ENCODE results near the gene LIN7B. TPM values are rescaled to one million over a fixed set of nuclear protein-coding genes. Genes with fewer than 3 reads are reported as not detected.

LIN7B gene
- total RNA-seq, 1 donor = 2.5 TPM

DNA sequence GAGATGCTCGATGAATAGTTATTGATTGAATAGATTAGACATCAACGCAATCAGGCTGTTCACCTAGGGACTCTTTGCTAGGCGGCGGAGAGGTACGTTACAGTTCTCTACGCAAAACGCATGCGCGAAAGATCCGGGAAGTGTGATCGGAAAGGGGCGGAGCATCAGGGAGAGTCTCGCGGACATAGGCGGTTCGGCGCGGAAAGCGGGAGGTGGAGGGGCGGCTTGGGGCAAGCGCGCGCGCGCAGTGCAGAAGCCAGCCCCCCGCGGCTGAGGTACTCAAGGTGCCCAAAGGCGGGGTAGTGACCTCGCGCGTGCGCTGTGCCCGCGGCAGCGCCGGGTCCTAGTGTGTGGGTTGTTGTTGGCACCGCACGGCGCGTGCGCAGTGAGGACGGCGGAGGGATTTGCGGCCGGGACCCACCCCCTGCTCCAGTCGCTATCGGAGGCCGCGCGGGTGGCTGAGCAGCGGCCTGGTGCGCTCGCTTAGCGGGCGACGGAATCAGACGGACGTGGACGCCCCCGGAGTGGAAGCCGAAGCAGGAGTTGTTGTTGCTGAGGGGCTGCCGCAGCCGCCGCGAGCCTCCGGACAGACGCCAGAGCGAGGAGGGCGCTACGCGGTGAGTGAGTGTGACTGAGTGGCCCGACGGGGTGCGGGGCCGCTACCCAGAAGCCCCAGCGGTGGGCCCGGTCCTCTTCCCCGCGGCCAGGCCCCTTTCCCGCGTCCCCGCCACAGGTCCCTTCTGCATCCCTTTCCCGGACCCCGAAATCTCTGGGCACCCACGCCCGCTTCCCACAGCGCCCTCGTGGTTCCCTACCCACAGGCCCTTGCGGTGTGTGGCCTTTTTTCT, 28.9 kb upstream of the LIN7B start, which contains the start of gene SNRNP70:
Gene SNRNP70, plus strand, starts transcription at position 432 of the 848 bp plus-strand sequence. CDS start 964 bp downstream, outside the sequence.
- Histone ChIP-seq H3K4me1 (ENCODE audit: insufficient read depth, low read length) (peaks cover 32% of the 10 kb centered on the region), H3K4me3 (ENCODE audit: low read length) (peak within 1 kb of the TSS; percentile 96), H3K9me3 (ENCODE audit: low read depth, low read length) (no peaks in the 10 kb centered on the region), H3K27me3 (ENCODE audit: insufficient read depth, low read length) (no peaks in the 10 kb centered on the region)

DNA sequence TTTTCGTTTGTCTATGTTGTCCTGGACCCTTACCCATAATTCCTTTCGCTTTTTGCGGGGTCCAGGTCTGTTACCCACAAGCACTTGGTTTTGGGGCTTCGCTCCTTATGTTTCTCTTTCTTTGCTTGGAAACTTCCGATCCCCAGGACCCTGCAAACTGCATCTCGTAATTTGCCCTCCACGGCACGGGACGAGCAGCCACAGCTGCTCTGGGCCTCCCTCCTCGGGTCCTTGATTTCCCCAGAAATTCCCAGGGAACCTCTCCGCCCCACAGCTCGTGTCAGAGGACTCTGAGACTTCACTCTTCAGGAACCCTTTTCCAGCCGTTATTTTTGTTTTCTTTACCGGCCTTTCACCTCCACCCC, 28.3 kb upstream of the LIN7B start:
- Histone ChIP-seq H3K4me3 (ENCODE audit: low read length) (peak overlapping the region; percentile 96), H3K9me3 (ENCODE audit: low read depth, low read length) (no peaks in the 10 kb centered on the region), H3K4me1 (ENCODE audit: insufficient read depth, low read length) (peaks cover 32% of the 10 kb centered on the region), H3K27me3 (ENCODE audit: insufficient read depth, low read length) (no peaks in the 10 kb centered on the region)

DNA sequence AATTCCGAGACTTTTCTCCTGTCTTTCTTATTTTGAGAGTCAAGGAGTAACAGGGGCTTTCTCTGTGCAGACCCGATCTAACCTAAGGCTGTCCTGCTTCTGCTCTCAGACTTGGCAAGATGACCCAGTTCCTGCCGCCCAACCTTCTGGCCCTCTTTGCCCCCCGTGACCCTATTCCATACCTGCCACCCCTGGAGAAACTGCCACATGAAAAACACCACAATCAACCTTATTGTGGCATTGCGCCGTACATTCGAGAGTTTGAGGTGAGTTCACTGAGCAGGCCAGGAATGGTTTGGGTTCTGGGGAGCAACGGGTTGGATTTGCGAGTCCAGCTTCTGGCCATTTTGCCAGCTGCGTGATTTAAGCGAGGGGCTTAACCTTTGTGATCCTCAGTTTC, 27.9 kb upstream of the LIN7B start:
- Histone ChIP-seq H3K4me3 (ENCODE audit: low read length) (peak overlapping the region; percentile 96), H3K27me3 (ENCODE audit: insufficient read depth, low read length) (no peaks in the 10 kb centered on the region), H3K4me1 (ENCODE audit: insufficient read depth, low read length) (peaks cover 32% of the 10 kb centered on the region), H3K9me3 (ENCODE audit: low read depth, low read length) (no peaks in the 10 kb centered on the region)

DNA sequence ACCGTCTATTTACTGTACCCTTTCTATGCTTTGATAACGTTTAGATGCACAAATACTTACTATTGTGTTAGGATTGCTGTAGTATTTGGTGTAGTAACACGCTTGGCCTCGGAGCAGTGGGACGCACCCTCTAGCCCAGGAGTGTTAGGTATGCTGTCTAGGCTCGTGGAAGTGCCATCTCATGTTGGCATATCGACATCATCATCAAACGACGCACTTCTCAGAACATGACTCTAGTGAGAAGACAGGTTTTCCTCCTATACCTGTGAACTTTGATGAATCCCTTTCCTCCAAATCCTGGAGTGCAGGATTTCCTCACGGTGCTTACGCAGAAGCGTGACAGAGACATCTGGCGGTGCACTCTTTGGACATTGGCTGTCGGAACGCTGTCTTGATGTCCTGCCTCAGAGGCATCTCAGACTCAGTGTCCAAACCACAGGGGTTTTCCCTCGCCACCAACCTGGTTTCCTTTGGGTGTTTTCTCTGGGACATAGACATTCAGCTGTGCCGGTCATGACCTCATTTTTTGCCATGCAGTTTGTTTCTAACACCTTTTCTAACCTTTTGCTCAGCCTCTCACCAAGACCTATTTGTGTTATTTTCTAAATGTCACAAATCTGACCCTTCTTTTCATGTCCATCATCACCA, 22.7 kb upstream of the LIN7B start:
- no peak overlapping the region for H3K4me3 ChIP-seq (ENCODE audit: low read length)
- no peaks in the 10 kb centered on the region for H3K9me3 ChIP-seq (ENCODE audit: low read depth, low read length)
- no peaks in the 10 kb centered on the region for H3K27me3 ChIP-seq (ENCODE audit: insufficient read depth, low read length)
- H3K4me1 ChIP-seq (ENCODE audit: insufficient read depth, low read length) = peaks cover 18% of the 10 kb centered on the region

DNA sequence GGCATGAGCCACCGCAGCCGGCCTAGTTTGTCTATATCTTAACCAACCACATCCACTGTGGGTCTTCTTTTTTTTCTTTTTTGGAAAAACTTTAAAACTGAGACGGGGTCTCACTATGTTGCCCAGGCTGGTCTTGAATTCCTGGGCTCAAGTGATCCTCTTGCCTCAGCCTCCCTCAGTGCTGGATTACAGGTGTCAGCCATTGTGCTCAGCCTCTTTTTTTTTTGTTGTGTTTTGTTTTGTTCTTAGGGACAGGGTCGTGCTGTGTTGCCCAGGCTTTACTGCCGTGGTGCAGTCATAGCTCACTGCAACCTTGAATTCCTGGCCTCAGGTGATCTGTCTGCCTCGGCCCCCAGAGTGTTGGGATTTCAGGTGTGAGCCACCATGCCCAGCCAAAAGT, 21.5 kb upstream of the LIN7B start:
- no peaks in the 10 kb centered on the region for H3K27me3 ChIP-seq (ENCODE audit: insufficient read depth, low read length)
- peaks cover 6% of the 10 kb centered on the region for H3K4me1 ChIP-seq (ENCODE audit: insufficient read depth, low read length)
- H3K9me3 ChIP-seq (ENCODE audit: low read depth, low read length) = no peaks in the 10 kb centered on the region
- no peak overlapping the region for H3K4me3 ChIP-seq (ENCODE audit: low read length)

DNA sequence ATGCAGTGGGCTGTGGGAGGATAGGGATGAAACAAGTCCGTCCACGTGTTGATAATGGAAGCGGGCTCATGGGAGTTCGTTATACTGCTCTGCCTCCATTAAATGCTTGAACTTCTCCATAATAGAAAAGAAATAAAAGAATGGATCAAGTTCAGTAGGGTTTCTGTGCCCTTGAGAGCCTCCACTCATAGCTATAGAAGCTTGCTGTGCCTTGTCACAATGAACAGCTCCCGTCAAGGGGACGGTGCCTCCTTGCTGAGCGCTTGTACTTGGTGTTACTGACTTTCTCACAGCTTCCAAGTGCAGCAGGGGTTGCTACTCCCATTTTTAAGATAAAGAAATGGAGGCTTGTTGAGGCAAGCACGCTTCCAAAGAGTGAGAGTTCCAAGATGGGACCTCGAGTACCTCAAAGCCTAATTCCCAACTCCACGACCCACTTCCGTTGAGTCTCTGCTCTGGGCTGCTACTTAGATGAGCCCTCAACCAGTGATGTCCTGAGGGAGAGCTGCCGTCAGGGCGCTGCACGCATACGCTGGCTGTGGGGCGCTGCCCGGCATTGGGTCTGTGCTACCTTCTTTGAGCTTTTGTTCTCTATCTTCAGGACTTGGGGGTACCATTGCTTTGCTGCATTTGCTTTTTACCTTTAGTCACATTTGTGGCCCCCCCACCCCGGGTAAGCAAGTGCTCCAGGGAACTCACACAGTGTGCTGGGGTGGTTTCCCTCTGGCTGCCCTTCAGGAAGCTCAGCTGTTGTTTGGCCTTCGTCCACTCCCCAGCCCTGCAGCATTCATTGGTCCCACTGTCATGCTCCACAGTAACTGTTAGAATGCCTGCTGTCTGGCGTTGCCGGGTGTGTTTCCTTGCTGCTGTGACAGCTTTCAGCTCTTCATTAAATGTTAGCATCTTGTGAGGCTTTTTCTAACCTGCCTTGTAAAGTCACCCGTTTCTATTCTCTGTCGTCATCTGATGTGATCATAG, 19.4 kb upstream of the LIN7B start:
- Histone ChIP-seq H3K9me3 (ENCODE audit: low read depth, low read length) (no peaks in the 10 kb centered on the region), H3K27me3 (ENCODE audit: insufficient read depth, low read length) (no peaks in the 10 kb centered on the region), H3K4me3 (ENCODE audit: low read length) (no peak overlapping the region), H3K4me1 (ENCODE audit: insufficient read depth, low read length) (no peaks in the 10 kb centered on the region)

- Histone ChIP-seq H3K4me3 (ENCODE audit: low read length) (no peak overlapping the region), H3K4me1 (ENCODE audit: insufficient read depth, low read length) (no peaks in the 10 kb centered on the region), H3K27me3 (ENCODE audit: insufficient read depth, low read length) (no peaks in the 10 kb centered on the region), H3K9me3 (ENCODE audit: low read depth, low read length) (no peaks in the 10 kb centered on the region)
These were observed 16.5 kb upstream of the LIN7B start for GRCh38 chr19:49097453-49098288.

DNA sequence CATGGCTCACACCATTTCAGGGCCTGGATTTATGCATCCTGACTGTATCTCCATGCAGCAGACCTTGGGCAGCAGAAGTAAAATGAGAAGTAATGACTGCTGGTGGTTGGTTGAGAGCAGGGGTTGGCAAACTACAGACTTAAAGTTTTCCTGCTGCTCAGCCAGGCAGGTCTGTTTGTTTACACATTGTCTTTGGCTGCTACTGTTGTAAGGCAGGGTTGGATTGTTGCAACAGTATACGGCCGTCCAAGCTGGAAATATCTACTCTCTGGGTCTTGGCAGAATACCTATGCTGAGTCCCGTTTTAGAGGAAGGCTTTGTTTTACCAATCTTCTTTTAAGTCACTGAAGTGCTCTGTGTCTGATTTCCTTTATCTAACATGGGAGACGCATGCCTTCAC, 15.4 kb upstream of the LIN7B start:
- no peak overlapping the region for H3K4me3 ChIP-seq (ENCODE audit: low read length)
- no peaks in the 10 kb centered on the region for H3K4me1 ChIP-seq (ENCODE audit: insufficient read depth, low read length)
- H3K9me3 ChIP-seq (ENCODE audit: low read depth, low read length) = no peaks in the 10 kb centered on the region
- no peaks in the 10 kb centered on the region for H3K27me3 ChIP-seq (ENCODE audit: insufficient read depth, low read length)

- Histone ChIP-seq H3K4me3 (ENCODE audit: low read length) (no peak overlapping the region), H3K9me3 (ENCODE audit: low read depth, low read length) (no peaks in the 10 kb centered on the region), H3K27me3 (ENCODE audit: insufficient read depth, low read length) (no peaks in the 10 kb centered on the region), H3K4me1 (ENCODE audit: insufficient read depth, low read length) (no peaks in the 10 kb centered on the region)
These were observed 13.0 kb upstream of the LIN7B start for GRCh38 chr19:49101160-49101559.

- no peaks in the 10 kb centered on the region for H3K9me3 ChIP-seq (ENCODE audit: low read depth, low read length)
- no peak overlapping the region for H3K4me3 ChIP-seq (ENCODE audit: low read length)
- H3K4me1 ChIP-seq (ENCODE audit: insufficient read depth, low read length) = no peaks in the 10 kb centered on the region
These were observed 11.9 kb upstream of the LIN7B start for GRCh38 chr19:49102303-49102702.

GRCh38 chr19:49103331-49104085, 10.7 kb upstream of the LIN7B start:
- no peaks in the 10 kb centered on the region for H3K4me1 ChIP-seq (ENCODE audit: insufficient read depth, low read length)
- no peaks in the 10 kb centered on the region for H3K9me3 ChIP-seq (ENCODE audit: low read depth, low read length)
- H3K27me3 ChIP-seq (ENCODE audit: insufficient read depth, low read length) = no peaks in the 10 kb centered on the region
- no peak overlapping the region for H3K4me3 ChIP-seq (ENCODE audit: low read length)

More at GRCh38 chr19:49102303-49102702, 11.9 kb upstream of the LIN7B start:
- no peaks in the 10 kb centered on the region for H3K27me3 ChIP-seq (ENCODE audit: insufficient read depth, low read length)

GRCh38 chr19:49104229-49104864, 9.8 kb upstream of the LIN7B start:
- Histone ChIP-seq H3K9me3 (ENCODE audit: low read depth, low read length) (no peaks in the 10 kb centered on the region), H3K4me3 (ENCODE audit: low read length) (no peak overlapping the region)

DNA sequence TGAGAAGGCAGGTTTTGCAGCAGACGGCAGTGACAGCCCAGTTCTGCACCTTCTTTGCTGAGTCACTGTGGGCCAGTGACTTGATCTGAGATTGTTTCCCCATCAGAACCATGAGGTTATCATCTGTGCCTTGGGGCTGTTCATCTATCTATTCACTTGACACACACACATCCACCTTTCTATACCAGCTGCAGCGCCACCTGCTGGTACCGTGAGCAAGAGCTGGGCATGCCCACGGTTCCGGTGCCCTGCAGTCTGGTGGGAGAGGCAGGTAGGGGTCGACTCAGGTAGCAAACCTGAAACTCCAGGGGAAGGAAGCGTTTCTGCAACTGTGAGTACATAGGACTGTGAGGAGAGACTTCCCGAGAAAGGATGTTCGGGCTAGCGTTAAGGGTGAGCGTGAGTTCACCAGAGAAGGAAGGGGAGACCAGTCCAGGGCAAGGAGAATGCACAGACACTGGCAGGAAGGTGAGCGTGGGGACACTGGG, 7.5 kb upstream of the LIN7B start:
- Histone ChIP-seq H3K4me3 (ENCODE audit: low read length) (no peak overlapping the region), H3K4me1 (ENCODE audit: insufficient read depth, low read length) (no peaks in the 10 kb centered on the region), H3K9me3 (ENCODE audit: low read depth, low read length) (no peaks in the 10 kb centered on the region), H3K27me3 (ENCODE audit: insufficient read depth, low read length) (no peaks in the 10 kb centered on the region)

More at GRCh38 chr19:49104229-49104864, 9.8 kb upstream of the LIN7B start:
- Histone ChIP-seq H3K4me1 (ENCODE audit: insufficient read depth, low read length) (no peaks in the 10 kb centered on the region), H3K27me3 (ENCODE audit: insufficient read depth, low read length) (no peaks in the 10 kb centered on the region)
